HL-60 (cell line): ENCODE data around the gene DGCR8.

Experiments used
- DNase-seq, 2 experiments: peaks; one replicate each; pipeline ENCODE4 v3.0.0-alpha.2; 2010 to 2020; ENCODE audit warnings: low read depth in 1 of 2, low spot score in 1 of 2
- H3K27ac ChIP-seq: fragments of 250-450 bp; sonication (Bioruptor Pico); replicated peaks from 2 replicates; pipeline ENCODE4 v1.5.1; 2020; ENCODE audit warnings: mild to moderate bottlenecking, moderate library complexity
- H3K27me3 ChIP-seq: fragments of 250-450 bp; sonication (Bioruptor Pico); 2 replicates; pipeline ENCODE4 v1.5.1; 2021; ENCODE audit warnings: mild to moderate bottlenecking, moderate library complexity; ENCODE audit not compliant: insufficient read depth, poor library complexity, severe bottlenecking
- H3K4me3 ChIP-seq: replicated peaks from 2 replicates; pipeline ENCODE4 v1.5.1; 2011; ENCODE audit warnings: mild to moderate bottlenecking, control low read depth, low read length; ENCODE audit not compliant: insufficient read depth
- CTCF ChIP-seq: IDR thresholded peaks from one replicate; pipeline ENCODE4 v1.5.1; 2011; ENCODE audit warnings: low read length, control low read depth, inconsistent platforms; ENCODE audit not compliant: insufficient read depth
- GABPA ChIP-seq: IDR thresholded peaks from 2 replicates; pipeline ENCODE4 v1.6.1; 2012; ENCODE audit warnings: low read depth
- POLR2AphosphoS5 ChIP-seq: IDR thresholded peaks from 2 replicates; pipeline ENCODE4 v1.6.1; 2012; ENCODE audit warnings: low read depth
- REST ChIP-seq: IDR thresholded peaks from 2 replicates; pipeline ENCODE4 v1.6.1; 2012; ENCODE audit warnings: low read depth; ENCODE audit not compliant: insufficient replicate concordance
- SPI1 ChIP-seq: IDR thresholded peaks from 2 replicates; pipeline ENCODE4 v1.6.1; 2012; ENCODE audit warnings: low read depth, mild to moderate bottlenecking, borderline replicate concordance

The DGCR8 gene

GRCh38 chr22:20135806-20136602, 56.0 kb downstream of the DGCR8 start:
- Histone ChIP-seq H3K27ac (no peak overlapping the region), H3K27me3 (peaks cover 12% of the 10 kb centered on the region), H3K4me3 (no peak overlapping the region)
- TF ChIP-seq SPI1 (no peak), GABPA (no peak), CTCF (no peak), POLR2AphosphoS5 (no peak), REST (no peak)
- DNase-seq: no peak

GRCh38 chr22:20136603-20136873, 56.5 kb downstream of the DGCR8 start:
- no peak overlapping the region for H3K27ac ChIP-seq
- no peak overlapping the region for H3K4me3 ChIP-seq
- DNase-seq: no peak
- peaks cover 9% of the 10 kb centered on the region for H3K27me3 ChIP-seq
- TF ChIP-seq CTCF: no peak

- Histone ChIP-seq H3K27ac (no peak overlapping the region), H3K4me3 (no peak overlapping the region), H3K27me3 (peaks cover 8% of the 10 kb centered on the region)
- no peak for TF ChIP-seq SPI1
- DNase-seq: no peak
Measured at GRCh38 chr22:20137113-20137512, 57.1 kb downstream of the DGCR8 start.

- DNase-seq: no peak
- H3K27ac ChIP-seq: no peak overlapping the region
- H3K4me3 ChIP-seq: no peak overlapping the region
- no peak for TF ChIP-seq GABPA
- TF ChIP-seq REST: no peak
- TF ChIP-seq POLR2AphosphoS5: no peak
- H3K27me3 ChIP-seq: peaks cover under 1% of the 10 kb centered on the region
Measured at GRCh38 chr22:20137671-20138416, 57.8 kb downstream of the DGCR8 start.

- no peak overlapping the region for H3K27ac ChIP-seq
- TF ChIP-seq SPI1 (no peak), CTCF (no peak), REST (no peak), POLR2AphosphoS5 (no peak), GABPA (no peak)
Measured at GRCh38 chr22:20138417-20138738, 58.3 kb downstream of the DGCR8 start.

More at GRCh38 chr22:20138417-20138738, 58.3 kb downstream of the DGCR8 start:
- H3K4me3 ChIP-seq: no peak overlapping the region
- no peaks in the 10 kb centered on the region for H3K27me3 ChIP-seq
- DNase-seq: no peak
